ENCODE data around the gene CD72. TPM values are rescaled to one million over a fixed set of nuclear protein-coding genes. Genes with fewer than 3 reads are reported as not detected.
"Not testable (repeated sequence)": the region's sequence is repeated elsewhere in the genome, so short reads cannot be mapped to it uniquely, and the experiment has no call there.

CD72 gene
- total and polyA plus RNA-seq, 7 donors: 0.46 to 1.2 (median 0.66) TPM

GRCh38 chr9:35646533-35647265 is 28.5 kb upstream of the CD72 start:
- peak; percentile 93 to 96 for DNase-seq
- Histone ChIP-seq H3K36me3 (ENCODE audit: insufficient read depth in 1 of 2, low read depth in 1 of 2) (no peaks in the 10 kb centered on the region), H3K4me1 (no peaks in the 10 kb centered on the region), H3K4me3 (peak overlapping the region; percentile 85), H3K27me3 (ENCODE audit: insufficient read depth in 3 of 3, low read length in 2 of 3) (no peaks in the 10 kb centered on the region), H3K27ac (peak overlapping the region; percentile 92), H3K9me3 (no peaks in the 10 kb centered on the region)
- WGBS, 3 donors: 0% methylated on average over 50 to 58 of the region's 58 CpGs
- peak; percentile 95 for TF ChIP-seq CTCF (IDR thresholded peaks at IDR 0.05)
- peak; percentile 96 to 100 (median 97) for ATAC-seq
- intact Hi-C loops (cut with DNase I): loop anchor here in 1 of 2 donors (5.0 to 10.0 kb wide), 3 partner anchors 39 to 236 kb away; partner anchors contain the start of gene TESK1

- Histone ChIP-seq H3K27ac (peak overlapping the region; percentile 92), H3K4me1 (no peaks in the 10 kb centered on the region), H3K9me3 (no peaks in the 10 kb centered on the region), H3K36me3 (ENCODE audit: insufficient read depth in 1 of 2, low read depth in 1 of 2) (no peaks in the 10 kb centered on the region), H3K27me3 (ENCODE audit: insufficient read depth in 3 of 3, low read length in 2 of 3) (no peaks in the 10 kb centered on the region), H3K4me3 (peak overlapping the region; percentile 85)
- TF ChIP-seq CTCF (IDR thresholded peaks at IDR 0.05): no peak
- ATAC-seq: peak; percentile 11 to 67 (median 36)
- no peak for DNase-seq
- intact Hi-C loops (cut with DNase I): loop anchor here in 1 of 2 donors (5.0 to 10.0 kb wide), 3 partner anchors 39 to 236 kb away; partner anchors contain the start of gene TESK1
- 4 to 15% (median 9%) methylated on average over 11 of the region's 11 CpGs for WGBS, 3 donors
Measured at GRCh38 chr9:35646153-35646532, 27.9 kb upstream of the CD72 start.

- 55 to 67% (median 57%) methylated on average over 9 to 10 of the region's 10 CpGs for WGBS, 3 donors
- not testable (repeated sequence) for H3K27ac ChIP-seq; H3K27me3 ChIP-seq (ENCODE audit: insufficient read depth in 3 of 3, low read length in 2 of 3)
Measured at GRCh38 chr9:35645736-35646135, 27.5 kb upstream of the CD72 start.

GRCh38 chr9:35643046-35643445 is 24.8 kb upstream of the CD72 start:
- Histone ChIP-seq H3K4me3 (no peak overlapping the region), H3K27me3 (ENCODE audit: insufficient read depth in 3 of 3, low read length in 2 of 3) (no peaks in the 10 kb centered on the region), H3K27ac (no peak overlapping the region), H3K9me3 (no peaks in the 10 kb centered on the region), H3K36me3 (ENCODE audit: insufficient read depth in 1 of 2, low read depth in 1 of 2) (no peaks in the 10 kb centered on the region), H3K4me1 (no peaks in the 10 kb centered on the region)
- DNase-seq (no peak), ATAC-seq (no peak)
- intact Hi-C loops (cut with DNase I): loop anchor here in 1 of 2 donors (10.0 kb wide), 1 partner anchor 158 kb away; no protein-coding TSS in a partner anchor
- 86 to 88% (median 86%) methylated on average over 12 of the region's 12 CpGs for WGBS, 3 donors
- no peak for TF ChIP-seq CTCF (IDR thresholded peaks at IDR 0.05)

More at GRCh38 chr9:35645736-35646135, 27.5 kb upstream of the CD72 start:
- H3K4me3 ChIP-seq: peak overlapping the region; percentile 85
- not testable (repeated sequence) for H3K36me3 ChIP-seq (ENCODE audit: insufficient read depth in 1 of 2, low read depth in 1 of 2); H3K9me3 ChIP-seq; H3K4me1 ChIP-seq; DNase-seq
- peak in 1 of 4 donors; percentile 4 for ATAC-seq
- intact Hi-C loops (cut with DNase I): loop anchor here in 1 of 2 donors (5.0 to 10.0 kb wide), 3 partner anchors 38 to 237 kb away; partner anchors contain the start of gene TESK1

GRCh38 chr9:35641478-35641877 is 23.3 kb upstream of the CD72 start:
- H3K36me3 ChIP-seq (ENCODE audit: insufficient read depth in 1 of 2, low read depth in 1 of 2); H3K27ac ChIP-seq; ATAC-seq; DNase-seq; H3K4me1 ChIP-seq; H3K4me3 ChIP-seq; H3K27me3 ChIP-seq (ENCODE audit: insufficient read depth in 3 of 3, low read length in 2 of 3); H3K9me3 ChIP-seq: not testable (repeated sequence)
- WGBS, 3 donors: 91 to 92% (median 92%) methylated on average over 3 of the region's 3 CpGs
- intact Hi-C loops (cut with DNase I): loop anchor here in 1 of 2 donors (10.0 kb wide), 1 partner anchor 157 kb away; no protein-coding TSS in a partner anchor

GRCh38 chr9:35640431-35640830 is 22.2 kb upstream of the CD72 start:
- DNase-seq; H3K4me3 ChIP-seq; H3K27ac ChIP-seq; H3K36me3 ChIP-seq (ENCODE audit: insufficient read depth in 1 of 2, low read depth in 1 of 2); H3K4me1 ChIP-seq; ATAC-seq; H3K27me3 ChIP-seq (ENCODE audit: insufficient read depth in 3 of 3, low read length in 2 of 3); H3K9me3 ChIP-seq: not testable (repeated sequence)
- 96% methylated on average over 14 to 15 of the region's 15 CpGs for WGBS, 3 donors
- intact Hi-C loops (cut with DNase I): loop anchor here in 1 of 2 donors (10.0 kb wide), 1 partner anchor 156 kb away; no protein-coding TSS in a partner anchor
